HG03469 (cell line): Measurements from ENCODE around the gene SURF6.
"Not testable (repeated sequence)": the region's sequence is repeated elsewhere in the genome, so short reads cannot be mapped to it uniquely, and the experiment has no call there.

ENCODE experiments used
- ATAC-seq: cut with Tn5 transposase; IDR thresholded peaks from one replicate; pipeline ENCODE4 v1.9.1; 2021; ENCODE audit warnings: mild to moderate bottlenecking, moderate library complexity, moderate number of reproducible peaks; ENCODE audit not compliant: unreplicated experiment

The SURF6 gene

DNA sequence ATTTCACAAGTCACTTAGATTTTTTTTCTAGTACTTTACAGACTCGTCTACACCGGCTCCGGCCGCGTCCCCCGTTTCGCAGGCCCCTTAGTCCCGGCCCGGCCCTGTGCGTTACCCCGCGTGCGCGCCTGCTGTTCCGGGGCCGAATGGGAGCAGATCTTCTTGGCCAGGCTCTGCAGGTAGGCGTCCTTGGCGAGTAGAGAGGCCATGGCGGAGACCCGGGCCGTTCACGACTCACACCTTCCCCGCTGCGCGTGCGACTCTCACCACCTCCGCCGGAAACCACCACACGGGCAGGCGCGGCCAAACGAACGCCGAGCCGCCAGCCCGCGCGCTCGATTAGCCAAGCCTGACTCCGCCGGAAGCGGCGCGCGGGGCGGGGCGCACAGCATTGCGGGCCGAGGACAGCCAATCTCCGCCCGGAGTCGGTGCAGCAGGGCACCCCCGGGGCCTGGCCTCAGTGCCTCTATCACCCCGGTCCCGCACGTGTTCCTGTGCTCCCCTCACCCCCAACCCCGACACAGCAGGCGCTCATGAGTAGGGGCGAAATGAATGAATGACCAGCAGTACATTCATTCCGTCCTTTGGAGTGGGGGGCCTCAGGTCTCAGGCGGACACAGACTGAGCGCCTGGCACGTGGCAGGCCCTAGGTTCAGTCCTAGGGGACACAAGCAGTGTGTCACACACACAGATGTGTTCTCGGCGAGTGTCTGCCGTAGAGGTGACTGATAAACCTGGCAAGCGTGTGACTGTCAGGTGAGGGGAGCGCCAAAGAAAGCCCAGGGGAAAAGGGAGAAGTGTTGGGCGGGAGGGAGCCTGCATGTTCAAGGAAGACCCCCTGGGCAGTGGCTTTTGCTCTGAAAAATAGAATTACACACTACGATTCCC, at the start of gene SURF6:
Gene SURF6, minus strand, starts transcription at position 265 of the 888 bp plus-strand sequence. Its CDS starts 56 bp downstream, at position 209.
- ATAC-seq = peak; percentile 64

DNA sequence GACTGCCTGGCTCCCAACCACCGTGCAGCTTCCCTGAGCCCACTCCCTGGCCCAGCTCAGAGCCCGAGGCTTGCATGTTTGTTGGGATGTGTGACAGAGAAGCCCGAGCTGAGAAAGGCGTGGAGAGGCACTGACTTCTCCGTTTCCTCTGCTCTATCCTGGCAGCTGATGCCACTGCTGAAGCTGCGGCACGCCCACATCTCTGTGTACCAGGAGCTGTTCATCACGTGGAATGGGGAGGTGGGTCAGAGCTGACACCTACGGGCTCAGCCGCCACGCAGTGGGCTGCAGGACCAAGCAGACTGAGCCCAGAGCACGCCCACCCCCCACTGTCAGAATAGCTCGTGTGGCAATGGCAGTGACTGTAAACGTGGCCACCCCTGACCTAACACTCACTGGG, 49.5 kb upstream of the SURF6 start:
- no peak for ATAC-seq

DNA sequence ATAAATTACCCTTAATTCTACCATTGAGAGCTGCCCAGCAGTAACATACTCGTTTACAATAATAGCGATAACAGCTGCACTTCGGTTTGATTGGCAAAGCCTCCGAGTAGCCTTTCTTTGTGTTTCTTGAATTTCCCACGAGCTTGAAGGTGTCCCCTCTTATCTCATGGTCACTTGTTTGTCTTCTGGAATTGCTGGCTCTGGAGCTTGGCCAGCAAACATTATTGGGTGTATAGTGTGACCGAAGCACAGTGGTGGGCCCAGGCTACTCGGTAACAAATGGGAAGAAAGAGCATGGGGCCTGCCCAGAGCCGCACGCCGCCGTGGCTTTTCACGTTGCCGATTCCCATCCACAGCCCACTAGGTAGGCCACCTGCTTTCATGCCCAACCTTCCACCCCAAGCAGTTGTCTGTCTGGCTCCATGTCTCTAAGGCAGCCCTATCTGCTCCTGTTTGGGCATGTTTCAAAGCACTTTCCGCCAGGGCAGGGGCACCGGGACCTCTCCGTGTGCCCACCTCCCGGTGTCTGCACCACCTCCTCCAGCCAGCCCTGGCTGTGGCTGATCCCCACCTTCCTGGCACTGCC, 48.8 kb upstream of the SURF6 start:
- no peak for ATAC-seq

DNA sequence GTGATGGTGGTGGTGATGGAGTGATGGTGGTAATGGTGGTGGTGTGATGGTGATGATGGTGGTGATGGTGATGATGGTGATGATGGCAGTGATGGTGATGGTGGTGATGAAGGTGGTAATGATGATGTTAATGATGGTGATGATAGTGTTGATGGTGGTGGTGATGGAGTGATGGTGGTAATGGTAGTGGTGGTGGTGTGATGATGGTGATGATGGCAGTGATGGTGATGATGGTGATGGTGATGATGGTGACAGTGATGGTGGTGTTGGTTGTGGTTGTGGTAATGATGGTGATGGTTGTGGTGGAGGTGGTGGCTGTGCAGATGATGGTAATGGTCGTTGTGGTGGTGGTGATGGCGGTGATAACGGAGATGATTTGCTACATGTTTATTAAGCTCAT, 47.5 kb upstream of the SURF6 start:
- no peak for ATAC-seq

DNA sequence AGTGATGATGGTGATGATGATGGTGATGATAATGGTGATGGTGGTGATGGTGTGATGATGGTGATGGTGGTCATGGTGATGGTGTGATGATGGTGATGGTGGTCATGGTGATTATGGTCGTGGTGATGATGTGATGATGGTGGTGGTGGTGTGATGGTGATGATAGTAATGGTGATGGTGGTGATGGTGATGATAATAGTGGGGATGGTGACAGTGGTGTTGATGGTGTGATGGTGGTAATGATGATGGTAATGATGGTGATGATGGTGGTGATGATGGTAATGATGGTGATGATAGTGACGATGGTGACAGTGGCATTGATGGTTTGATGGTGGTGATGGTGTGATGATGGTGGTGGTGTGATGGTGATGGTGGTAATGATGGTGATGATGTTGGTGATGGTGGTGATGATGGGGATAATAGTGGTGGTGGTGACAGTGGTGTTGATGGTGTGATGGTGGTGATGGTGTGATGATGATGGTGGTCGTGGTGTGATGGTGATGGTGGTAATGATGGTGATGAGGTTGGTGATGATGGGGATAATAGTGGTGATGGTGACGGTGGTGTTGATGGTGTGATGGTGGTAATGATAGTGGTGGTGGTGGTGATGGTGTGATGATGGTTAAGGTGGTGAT, 46.6 kb upstream of the SURF6 start:
- no peak for ATAC-seq

DNA sequence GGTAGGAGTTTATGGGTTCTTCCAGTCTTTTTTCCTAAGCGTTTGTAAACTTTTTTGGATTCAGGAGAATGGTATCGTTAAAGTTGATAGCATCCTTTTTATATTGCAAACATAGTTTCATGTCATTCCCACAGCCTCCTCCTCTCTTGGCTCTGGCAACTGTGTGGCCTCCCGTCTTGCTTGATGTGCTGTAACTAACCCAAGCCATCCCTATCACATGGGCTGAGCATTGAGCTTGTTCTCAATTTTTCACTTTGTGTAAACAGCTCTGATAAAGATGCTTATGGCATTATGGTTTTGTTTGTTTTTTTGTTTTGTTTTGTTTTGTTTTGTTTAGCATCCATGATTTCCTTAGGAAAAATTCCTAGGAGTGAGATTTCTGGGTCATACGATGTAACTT, 44.7 kb upstream of the SURF6 start:
- ATAC-seq = no peak

DNA sequence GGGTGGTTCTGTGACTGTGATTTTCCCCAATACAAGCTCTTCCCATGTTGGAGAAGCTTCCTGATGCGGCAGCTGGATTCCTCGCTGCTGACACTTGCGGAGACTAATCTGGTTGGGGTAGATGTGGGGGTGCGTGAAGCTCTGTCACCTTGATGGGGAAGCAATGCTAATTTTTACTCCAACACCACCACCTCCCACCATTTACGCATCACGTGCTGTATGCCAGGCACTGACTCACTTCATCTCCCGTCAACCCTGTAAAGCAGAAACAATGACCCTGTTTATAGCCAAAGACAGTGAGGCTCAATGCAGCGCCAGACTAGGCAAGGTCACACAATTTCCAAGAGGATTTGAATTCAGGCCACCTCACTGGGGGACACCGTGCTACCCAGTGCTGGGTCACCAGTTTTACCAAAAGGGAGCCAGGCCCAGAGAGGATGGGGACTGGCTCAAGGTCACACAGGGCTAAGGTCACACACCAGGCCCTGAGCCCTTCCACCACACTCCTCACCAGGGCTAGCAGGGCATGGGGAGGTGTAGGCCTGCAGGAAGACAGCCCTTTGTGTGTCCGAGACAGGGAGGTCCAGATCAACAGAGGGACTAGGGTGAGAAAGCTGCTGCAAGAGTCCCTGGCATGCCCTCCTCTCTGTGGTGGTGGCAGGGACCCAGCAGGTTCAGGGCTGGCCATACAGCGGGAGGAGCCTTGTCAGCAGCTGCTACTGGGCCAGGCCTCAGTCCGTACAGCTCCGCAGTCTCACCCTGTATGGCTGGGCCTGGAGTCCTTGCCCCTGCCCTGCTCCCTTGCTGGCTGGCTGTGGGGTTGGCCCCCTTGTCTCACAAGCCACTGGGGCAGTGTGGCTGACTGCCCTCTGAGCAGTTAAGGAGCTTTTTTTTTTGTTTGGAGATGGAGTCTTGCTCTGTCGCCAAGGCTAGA, 43.4 kb upstream of the SURF6 start:
- ATAC-seq = no peak

DNA sequence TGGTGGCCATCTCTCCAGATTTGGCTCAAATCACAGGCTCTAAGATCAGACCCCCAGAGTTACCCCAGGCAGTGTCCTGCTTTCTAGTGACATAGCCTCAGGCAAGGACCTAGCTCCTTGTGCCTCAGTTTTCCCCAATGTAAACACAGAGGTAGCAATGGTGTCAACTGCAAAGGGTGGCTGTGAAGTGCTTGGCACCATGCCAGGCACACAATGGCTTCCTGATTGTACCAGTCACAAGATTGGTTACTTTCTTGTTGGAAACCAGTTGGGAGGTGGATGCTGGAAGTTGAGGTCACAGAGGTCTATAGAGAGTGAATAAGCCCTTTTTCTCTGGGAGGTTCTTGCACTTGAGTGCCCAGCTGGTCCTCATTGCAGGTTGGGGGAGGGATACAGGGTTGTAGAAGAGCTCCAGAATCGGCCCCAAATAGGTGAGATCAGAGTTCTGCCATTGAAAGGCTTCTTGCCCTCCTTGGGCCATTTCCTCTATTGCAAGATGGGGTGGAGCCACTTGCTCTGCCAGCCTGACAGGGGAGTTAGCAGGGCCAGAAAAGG, 42.5 kb upstream of the SURF6 start:
- ATAC-seq = no peak

DNA sequence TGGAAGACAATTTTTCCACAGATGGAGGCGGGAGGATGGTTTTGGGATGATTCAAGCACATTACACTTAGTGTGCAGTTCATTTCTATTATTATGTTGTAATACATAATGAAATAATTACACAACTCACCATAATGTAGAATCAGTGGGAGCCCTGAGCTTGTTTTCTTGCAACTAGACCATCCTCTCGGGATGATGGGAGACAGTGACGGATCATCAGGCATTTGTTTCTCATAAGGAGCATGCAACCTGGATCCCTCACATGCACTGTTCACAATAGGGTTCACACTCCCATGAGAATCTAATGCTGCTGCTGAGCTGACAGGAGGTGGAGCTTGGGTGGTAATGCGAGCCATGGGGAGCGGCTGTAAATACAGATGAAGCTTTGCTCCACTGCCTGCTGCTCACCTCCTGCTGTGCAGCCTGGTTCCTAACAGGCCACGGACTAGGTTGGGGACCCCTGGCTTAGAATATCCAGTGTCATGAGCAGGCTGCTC, 41.8 kb upstream of the SURF6 start:
- no peak for ATAC-seq

DNA sequence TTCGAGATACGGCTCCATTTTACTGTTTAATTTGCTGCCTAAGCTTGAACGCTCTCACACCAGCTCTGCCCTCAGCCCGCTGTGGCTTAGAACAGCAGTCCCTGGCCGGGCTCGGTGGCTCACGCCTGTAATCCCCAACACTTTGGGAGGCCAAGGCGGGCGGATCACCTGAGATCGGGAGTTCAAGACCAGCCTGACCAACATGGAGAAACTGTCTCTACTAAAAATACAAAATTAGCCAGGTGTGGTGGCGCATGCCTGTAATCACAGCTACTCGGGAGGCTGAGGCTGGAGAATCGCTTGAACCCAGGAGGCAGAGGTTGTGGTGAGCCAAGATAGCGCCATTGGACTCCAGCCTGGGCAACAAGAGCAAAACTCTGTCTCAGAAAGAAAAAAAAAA, 41.3 kb upstream of the SURF6 start:
- not testable (repeated sequence) for ATAC-seq

DNA sequence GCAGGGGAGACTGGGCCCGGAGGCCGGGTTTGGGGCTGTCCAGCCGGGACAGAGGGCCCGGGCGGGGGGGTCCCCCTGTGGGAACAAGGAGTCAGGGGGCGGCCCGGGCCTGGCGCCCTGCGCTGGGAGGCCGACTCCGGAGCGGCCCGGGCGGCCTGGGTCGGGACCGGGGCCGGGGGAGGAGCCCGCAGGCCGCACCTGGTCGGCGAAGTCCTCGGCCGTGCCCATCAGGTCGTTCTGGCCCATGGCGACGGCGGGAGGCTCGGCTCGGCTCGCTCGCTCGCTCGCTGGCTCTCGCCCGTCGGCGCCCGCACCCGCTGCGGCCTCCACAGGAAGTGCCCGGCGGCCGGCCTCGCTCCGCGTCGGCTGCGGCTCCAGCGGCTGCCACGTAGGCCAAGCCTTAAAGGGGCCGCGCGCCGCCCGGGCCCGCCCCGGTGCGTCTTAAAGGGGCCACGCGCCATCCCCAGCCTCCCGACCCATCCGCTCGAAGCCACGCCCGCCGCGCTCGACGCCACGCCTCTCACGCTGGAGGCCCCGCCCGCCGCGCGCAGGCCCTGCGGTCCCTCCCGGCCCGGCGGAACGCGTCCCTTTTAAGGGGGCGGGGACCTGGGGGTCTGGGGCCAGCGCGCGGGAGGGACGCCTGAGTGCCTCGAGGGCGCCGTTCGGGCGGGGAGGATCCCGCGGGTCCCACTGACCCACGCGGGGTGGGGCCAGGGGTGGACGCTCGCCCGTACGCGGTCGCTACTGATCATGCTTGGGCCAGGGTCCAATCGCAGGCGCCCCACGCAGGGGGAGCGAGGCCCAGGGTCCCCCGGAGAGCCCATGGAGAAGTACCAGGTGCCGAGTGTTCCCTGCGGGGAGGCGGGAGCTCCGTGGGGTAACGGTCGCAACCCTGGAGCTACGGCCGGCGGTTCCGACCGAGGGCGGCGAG, 40.0 kb upstream of the SURF6 start, which contains the start of the genes STKLD1 and SURF4:
Gene STKLD1, plus strand, starts transcription at position 643 of the 931 bp plus-strand sequence. Its CDS starts 108 bp downstream, at position 751.
Gene SURF4, minus strand, starts transcription at position 337 of the 931 bp plus-strand sequence. Its CDS starts 91 bp downstream, at position 246.
- peak; percentile 72 for ATAC-seq

DNA sequence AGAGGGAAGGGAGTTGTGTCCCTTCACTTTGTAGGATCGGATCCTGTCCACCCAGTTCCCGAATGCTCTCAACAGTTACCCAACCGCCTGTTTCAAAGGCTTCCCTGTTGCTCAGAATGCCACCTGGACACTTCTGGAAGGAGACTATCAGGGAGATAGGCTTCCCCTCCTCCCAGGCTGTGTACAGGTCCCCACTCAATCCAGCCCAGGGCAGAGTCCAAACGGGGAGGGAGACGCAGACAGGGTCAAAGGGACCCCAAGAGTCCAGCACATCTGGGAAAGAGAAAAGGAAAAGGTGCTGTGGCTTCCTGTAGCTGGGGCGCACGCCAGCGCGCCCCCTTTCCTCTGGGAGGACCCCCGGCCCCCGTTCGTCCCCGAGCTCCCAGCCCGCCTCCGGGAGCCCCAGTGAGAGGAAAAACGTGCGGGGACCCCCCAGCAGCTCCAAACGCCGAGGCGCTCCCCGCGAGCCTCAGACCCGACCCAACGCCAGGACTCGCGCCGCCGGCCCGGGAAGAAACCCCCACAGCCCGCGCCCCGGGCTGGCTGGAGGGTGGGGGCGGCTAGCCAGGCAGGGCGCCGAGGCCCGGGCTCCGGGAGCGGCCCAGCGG, 39.2 kb upstream of the SURF6 start:
- no peak for ATAC-seq

DNA sequence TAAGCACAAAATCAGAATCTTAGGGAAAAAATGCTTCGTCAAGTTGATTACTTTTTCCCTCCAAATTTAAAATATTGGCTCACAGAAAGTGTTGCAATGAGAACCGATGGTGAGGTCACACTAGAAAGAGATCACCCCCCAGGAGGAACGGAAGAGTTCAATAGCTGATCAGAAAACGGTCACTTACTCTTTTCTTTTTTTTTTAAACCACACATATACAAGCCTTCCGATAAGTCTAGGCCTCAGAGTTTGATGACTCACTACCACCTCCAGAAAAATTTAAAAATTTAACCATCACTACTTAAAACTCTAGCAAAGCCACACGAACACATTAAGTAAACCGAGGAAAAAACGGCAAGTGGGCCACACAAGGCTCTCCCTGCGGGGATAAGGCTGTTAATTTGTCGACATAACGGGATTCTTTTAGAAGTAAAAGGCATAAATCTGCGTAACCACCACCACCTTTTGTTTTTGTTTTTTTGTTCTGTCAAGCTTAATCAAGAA, 38.7 kb upstream of the SURF6 start:
- ATAC-seq = no peak

DNA sequence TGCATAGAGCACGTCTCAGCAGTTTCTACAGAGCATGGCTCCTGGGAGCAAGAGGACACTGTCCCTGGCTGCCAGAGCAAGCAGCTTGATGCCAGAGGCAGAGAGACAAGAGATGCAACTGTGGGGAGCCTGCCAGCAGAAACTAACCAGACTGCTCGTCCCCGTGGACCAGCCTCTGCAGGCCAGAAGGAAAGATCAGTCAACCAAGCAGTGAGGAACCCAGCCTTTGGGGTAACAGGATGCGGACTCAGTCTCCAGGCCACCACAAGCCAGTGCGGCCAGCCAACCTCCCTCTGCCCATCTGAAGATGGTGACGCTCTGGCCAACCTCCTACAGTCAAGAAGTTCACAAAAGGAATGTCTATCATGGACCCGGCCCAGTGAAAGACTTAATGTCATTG, 36.2 kb upstream of the SURF6 start:
- ATAC-seq = no peak

DNA sequence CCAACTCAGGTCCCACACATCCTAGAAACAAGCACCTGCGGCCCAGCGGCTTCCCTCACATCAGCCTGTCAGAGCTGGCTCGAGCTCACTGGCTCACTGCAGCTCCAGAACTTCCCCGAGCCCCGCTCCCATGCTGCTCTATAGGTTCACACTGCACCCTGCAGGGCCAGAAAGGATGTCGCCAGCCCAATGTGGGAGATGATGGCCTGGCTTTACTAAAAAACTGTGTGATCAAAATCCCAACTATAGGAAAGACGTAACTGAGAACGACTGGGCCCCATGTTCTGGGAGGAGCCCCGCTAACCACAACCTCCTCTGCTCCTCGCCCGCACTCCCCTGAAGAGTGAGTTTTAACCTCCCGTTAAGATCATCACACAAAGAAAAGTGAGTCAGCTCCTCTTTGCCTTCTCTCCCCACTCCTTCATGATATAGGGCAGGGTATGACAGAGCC, 35.3 kb upstream of the SURF6 start:
- ATAC-seq = no peak

DNA sequence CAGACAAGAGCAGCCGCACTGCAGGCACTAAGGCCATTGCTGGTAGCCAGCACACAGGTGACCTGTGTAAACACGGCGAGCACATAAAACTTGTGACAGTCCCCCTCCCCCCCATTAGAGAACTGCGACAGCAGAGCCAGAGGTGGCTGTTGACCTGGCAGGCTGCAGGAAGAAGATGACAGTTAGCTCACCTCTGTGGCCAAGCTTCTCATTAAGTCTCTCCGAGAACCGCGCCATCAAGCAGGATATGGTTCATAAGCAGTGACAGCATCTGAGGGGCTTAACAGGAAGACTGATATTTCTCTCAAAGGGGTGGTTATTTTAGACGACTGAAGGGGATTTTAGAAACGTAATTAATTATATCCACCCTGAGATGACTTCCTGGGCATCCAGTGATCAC, 34.7 kb upstream of the SURF6 start:
- no peak for ATAC-seq

DNA sequence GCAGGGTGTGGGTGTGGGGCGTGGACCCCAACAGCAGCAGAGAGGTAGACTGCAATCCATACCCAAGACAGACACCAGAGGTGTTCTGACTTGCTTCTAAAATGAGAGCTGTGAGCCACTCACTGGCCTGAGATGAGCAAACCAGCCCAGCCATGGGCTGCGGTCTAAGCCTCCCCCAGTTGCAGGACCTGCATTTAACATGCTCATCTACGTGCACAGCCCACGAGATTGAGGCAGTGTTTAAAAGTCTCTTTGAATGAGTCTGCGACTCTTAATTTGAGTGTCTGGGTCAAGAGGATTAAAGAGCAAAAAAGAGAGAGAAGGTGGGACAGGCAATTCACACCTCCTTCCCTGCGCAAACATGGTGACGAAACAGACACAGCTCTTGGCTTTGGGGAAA, 33.9 kb upstream of the SURF6 start:
- ATAC-seq = no peak

DNA sequence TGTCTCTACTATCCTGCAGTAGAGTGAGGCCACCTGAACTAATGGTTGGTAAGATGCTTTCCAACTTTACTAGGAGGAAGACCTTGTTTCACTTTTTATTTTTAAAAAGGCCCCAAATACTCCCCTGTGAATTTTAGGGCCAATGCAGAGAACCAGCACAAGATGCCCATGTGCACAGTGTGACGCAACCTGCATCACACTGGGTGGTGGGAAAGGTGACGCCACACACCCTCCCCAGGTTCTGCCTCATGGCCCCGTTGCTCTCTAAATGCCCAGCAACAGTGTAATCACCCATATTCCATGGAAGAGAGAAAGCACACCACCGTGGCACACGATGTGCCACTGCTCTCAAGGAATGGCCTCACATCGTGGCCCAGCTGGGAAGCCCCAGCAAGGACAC, 33.4 kb upstream of the SURF6 start:
- no peak for ATAC-seq
